Camera-type eye (tissue), 1 donor: ENCODE results near the gene ASCL1. TPM values are rescaled to one million over a fixed set of nuclear protein-coding genes. Genes with fewer than 3 reads are reported as not detected.

Experiments used
- total RNA-seq: library from RNA; depleted of rRNA; stranded (reverse); fragments of >200 nt; gene quantifications from one replicate; pipeline ENCODE4 v1.2.3, GENCODE V29; 2014

Gene ASCL1
- total RNA-seq = 42.0 TPM

DNA sequence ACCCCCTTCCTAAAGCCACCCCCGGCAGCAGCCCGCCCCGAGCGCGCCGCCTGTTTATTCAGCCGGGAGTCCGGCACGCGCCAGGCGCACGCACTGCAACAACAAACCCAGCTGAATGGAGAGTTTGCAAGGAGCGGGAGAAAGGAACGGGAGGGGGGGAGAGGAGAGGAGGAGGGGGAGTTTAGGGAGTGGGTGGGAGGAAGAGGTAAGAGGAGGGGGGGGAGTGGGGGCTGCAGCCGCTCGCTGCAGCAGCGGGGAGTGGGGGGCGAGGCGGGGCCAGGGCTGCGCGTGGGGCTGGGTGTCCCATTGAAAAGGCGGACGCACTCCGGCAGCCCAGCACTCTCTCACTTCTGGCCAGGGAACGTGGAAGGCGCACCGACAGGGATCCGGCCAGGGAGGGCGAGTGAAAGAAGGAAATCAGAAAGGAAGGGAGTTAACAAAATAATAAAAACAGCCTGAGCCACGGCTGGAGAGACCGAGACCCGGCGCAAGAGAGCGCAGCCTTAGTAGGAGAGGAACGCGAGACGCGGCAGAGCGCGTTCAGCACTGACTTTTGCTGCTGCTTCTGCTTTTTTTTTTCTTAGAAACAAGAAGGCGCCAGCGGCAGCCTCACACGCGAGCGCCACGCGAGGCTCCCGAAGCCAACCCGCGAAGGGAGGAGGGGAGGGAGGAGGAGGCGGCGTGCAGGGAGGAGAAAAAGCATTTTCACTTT lies at the start of gene ASCL1:
Gene ASCL1, plus strand, starts transcription at position 336 of the 712 bp plus-strand sequence. CDS start 571 bp downstream, outside the sequence.

GRCh38 chr12:102917026-102917787 lies 40.3 kb upstream of the ASCL1 start, which contains the start of gene PAH:
TSS of gene PAH (minus strand) at chr12:102917244. CDS start at chr12:102917130, 114 bp downstream.

Other genes with a start within 250 kb of the ASCL1 start
- gene PAH, start 40.4 kb upstream of the ASCL1 start, total RNA-seq = 1.3 TPM